Coronary artery (tissue), 2 donors: ENCODE data around the gene PHETA2.

Source experiments
- DNase-seq: peaks from one replicate; pipeline ENCODE4 v3.0.0-alpha.2; 2017; ENCODE audit warnings: low spot score
- H3K27ac ChIP-seq, 2 donors: fragments of 200-600 bp; sonication (generic); one replicate each; pipeline ENCODE4 v1.5.1; 2016 to 2019
- H3K4me3 ChIP-seq: fragments of 200-600 bp; sonication (generic); 2 replicates; pipeline ENCODE4 v1.5.1; 2016; ENCODE audit warnings: mild to moderate bottlenecking, moderate library complexity
- TF ChIP-seq, protein P1 (sequence below): fragments of 200-600 bp; sonication (generic); IDR thresholded peaks from one replicate; pipeline ENCODE4 v1.5.1; 2019; ENCODE audit warnings: antibody characterized with exemption

The PHETA2 gene, protein sequence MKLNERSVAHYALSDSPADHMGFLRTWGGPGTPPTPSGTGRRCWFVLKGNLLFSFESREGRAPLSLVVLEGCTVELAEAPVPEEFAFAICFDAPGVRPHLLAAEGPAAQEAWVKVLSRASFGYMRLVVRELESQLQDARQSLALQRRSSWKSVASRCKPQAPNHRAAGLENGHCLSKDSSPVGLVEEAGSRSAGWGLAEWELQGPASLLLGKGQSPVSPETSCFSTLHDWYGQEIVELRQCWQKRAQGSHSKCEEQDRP

DNA sequence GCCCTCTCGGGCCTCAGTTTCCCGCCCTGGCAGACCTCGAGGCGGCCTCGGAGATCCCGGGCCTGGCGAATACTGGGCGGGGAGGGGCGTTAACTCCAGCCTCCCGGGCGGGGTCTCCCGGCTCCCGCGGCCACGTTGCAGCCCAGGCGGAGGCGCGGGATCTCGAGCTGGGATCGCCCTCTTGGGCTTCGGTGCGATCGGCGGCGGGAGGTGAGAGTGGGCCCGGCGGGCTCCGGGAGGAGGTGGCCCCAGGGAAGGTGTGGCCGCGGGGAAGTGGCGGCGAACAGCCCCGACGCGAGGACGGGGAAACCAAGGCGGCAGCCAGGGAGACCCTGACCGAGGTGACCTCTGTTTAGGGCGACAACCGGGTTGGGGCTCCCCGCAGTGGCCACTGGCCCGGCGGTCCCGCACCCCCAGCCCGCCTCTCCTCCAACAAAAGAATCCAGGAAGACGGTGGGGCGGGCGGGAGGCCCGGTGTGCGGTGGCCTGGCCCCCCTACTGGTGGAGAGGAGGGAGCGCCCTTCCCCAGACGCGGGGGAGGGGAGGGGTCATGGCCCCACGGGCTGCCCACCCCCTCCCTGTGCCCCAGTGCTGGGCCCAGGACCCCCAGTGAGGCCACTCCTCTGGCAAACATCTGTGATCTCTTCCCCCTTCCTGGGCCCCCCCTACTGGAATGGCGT is at the start of gene PHETA2:
Gene PHETA2, plus strand, starts transcription at position 117 of the 680 bp plus-strand sequence. CDS start 3,046 bp downstream, outside the sequence.
- peak within 1 kb of the TSS; percentile 78 for H3K4me3 ChIP-seq
- H3K27ac ChIP-seq, result peak within 1 kb of the TSS; percentile 89 to 97
- no peak for DNase-seq
- TF ChIP-seq, protein P1, sequence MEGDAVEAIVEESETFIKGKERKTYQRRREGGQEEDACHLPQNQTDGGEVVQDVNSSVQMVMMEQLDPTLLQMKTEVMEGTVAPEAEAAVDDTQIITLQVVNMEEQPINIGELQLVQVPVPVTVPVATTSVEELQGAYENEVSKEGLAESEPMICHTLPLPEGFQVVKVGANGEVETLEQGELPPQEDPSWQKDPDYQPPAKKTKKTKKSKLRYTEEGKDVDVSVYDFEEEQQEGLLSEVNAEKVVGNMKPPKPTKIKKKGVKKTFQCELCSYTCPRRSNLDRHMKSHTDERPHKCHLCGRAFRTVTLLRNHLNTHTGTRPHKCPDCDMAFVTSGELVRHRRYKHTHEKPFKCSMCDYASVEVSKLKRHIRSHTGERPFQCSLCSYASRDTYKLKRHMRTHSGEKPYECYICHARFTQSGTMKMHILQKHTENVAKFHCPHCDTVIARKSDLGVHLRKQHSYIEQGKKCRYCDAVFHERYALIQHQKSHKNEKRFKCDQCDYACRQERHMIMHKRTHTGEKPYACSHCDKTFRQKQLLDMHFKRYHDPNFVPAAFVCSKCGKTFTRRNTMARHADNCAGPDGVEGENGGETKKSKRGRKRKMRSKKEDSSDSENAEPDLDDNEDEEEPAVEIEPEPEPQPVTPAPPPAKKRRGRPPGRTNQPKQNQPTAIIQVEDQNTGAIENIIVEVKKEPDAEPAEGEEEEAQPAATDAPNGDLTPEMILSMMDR, result no peak

DNA sequence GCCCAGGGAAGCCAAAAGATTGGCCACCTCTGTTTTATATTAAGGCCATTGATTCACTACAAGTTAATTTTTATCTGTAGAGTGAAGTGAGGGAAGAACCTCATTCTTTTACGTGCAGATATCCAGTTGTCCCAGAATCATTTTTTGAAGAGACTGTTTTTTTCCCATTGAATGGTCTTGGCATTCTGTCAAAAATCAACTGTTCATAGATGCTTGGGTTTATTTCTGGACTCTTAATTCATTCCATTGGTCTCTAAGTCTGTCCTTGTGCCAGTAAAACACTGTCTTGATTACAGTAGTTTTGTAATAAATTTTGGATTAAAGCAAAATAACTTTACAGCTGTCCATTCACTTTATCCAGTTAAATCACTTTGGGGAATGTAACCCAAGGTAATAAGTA is 48.6 kb upstream of the PHETA2 start:
- Histone ChIP-seq H3K4me3 (no peak overlapping the region), H3K27ac (no peak overlapping the region)
- no peak for DNase-seq
- TF ChIP-seq, protein P1, result no peak

DNA sequence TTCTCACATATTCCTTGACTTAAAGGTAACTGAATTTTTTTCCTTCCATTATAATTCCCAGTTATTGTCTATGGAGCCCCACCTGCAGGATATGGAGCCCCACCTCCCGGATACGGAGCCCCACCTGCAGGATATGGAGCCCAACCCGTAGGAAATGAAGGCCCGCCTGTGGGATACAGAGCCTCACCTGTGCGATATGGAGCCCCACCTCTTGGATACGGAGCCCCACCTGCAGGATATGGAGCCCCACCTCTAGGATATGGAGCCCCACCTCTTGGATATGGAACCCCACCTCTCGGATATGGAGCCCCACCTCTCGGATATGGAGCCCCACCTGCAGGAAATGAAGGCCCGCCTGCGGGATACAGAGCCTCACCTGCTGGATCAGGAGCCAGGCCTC is 47.3 kb upstream of the PHETA2 start:
- Histone ChIP-seq H3K27ac (no peak overlapping the region), H3K4me3 (no peak overlapping the region)
- no peak for DNase-seq
- TF ChIP-seq, protein P1, result no peak

DNA sequence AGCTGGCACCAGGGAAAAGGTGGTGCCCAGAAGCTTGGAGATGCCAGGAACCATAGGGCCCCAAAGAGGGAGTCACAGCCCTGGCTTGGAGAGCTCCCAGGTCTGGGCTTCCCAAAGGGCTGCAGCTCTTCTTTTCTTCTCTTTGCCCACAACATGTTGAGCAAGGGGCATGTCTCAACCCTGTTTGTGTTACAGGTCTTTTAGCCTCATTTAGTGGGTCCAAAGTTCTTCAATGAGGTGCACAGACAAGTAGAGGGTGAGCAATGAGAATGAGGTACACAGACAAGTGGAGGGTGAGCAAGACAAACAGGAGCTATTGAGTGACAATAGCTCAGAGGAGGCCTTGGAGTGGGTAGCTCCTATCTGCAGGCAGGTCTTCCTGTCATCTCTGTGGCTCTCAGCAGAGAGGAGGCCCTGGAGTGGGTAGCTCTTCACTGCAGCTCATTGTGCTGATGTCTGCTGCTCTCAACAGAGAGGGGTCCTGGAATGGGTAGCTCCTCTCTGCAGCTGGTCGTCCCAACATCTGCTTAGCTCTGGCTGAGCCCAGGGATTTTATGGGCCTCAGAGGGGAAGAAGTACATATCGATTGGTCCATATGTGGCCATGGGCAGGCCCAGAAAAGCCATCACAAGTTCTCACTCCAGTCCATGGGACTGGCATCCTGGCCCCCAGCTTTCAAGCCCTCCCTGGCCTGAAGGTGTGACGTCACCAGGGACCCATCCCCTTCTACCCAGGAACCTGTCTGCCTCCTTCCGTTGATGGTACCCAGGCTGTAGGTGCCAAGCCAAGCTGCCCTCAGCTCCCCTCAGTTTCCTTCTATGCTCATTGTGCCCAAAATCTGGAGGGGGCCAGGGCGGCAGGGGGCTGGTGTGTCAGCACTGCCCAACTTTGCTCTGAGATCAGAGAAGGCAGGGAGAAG is 40.5 kb upstream of the PHETA2 start:
- DNase-seq, result no peak
- TF ChIP-seq, protein P1, result no peak
- H3K4me3 ChIP-seq, result no peak overlapping the region
- H3K27ac ChIP-seq, result no peak overlapping the region

DNA sequence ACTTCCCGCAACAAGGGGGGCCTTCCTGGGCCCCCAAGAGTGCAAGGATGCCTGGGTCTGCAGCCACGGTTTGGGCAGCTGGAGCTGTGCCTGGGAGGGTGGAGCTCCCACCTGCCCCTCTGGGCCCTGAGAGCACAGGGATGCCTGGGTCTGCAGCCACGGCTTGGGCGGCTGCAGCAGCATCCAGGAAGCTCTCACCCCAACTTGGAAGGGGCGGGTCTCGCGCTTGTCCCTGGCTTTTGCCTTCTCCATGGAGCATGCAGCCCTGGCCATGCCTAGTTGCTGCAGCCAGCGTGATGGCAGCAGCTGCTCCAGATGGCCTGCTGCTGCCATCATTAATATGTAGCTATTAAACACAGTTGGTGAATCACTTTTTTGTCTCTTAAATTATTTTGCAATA is 38.8 kb upstream of the PHETA2 start:
- Histone ChIP-seq H3K4me3 (no peak overlapping the region), H3K27ac (no peak overlapping the region)
- TF ChIP-seq, protein P1, result no peak
- DNase-seq, result no peak

DNA sequence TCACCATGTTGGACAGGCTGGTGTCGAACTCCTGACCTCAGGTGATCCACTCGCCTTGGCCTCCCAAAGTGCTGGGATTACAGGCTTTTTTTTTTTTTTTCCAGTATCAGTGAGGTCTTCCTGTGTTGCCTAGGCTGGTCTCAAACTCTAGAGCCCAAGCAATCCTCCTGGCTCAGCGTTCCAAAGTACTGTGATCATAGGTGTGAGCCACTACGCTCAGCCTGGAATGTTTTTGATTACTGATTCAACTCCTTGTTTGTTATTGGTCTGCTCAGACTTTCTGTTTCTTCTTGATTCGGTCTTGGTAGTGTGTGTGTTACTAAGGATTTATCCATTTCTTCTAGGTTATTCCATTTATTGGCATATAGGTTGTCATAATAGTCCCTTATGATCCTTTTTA is 34.8 kb upstream of the PHETA2 start:
- Histone ChIP-seq H3K4me3 (no peak overlapping the region), H3K27ac (no peak overlapping the region)
- TF ChIP-seq, protein P1, result no peak
- DNase-seq, result no peak
